Psoas muscle (tissue), 8 donors: ENCODE results near the gene SH3RF3. TPM values are rescaled to one million over a fixed set of nuclear protein-coding genes. Genes with fewer than 3 reads are reported as not detected.

Source experiments
- ATAC-seq, 4 donors: fragments of 200-7000 bp; cut with Tn5 transposase; one replicate each; pipeline ENCODE4 v1.9.1; 2020; ENCODE audit warnings: moderate library complexity in 3 of 4, mild to moderate bottlenecking in 2 of 4
- DNase-seq, 2 donors: peaks; one replicate each; pipeline ENCODE4 v3.0.0-alpha.2; 2020
- H3K27ac ChIP-seq: fragments of 200-600 bp; one replicate; pipeline ENCODE4 v1.8.0; 2022
- H3K27me3 ChIP-seq, 3 donors: fragments of 200-600 bp in 1 of 3; one replicate each; pipeline versions ENCODE4 v1.6.1 to v1.8.0; 2013 to 2022; ENCODE audit warnings: low read length in 2 of 3, mild to moderate bottlenecking in 2 of 3, moderate library complexity in 1 of 3; ENCODE audit not compliant: insufficient read depth in 3 of 3
- H3K36me3 ChIP-seq, 2 donors: fragments of 200-600 bp in 1 of 2; one replicate each; pipeline versions ENCODE4 v1.6.1 to v1.8.0; 2013 to 2022; ENCODE audit warnings: low read depth in 1 of 2, mild to moderate bottlenecking in 1 of 2, moderate library complexity in 1 of 2; ENCODE audit not compliant: insufficient read depth in 1 of 2
- H3K4me1 ChIP-seq: fragments of 200-600 bp; one replicate; pipeline ENCODE4 v1.8.0; 2022
- H3K4me3 ChIP-seq: fragments of 200-600 bp; one replicate; pipeline ENCODE4 v1.8.0; 2022; ENCODE audit warnings: mild to moderate bottlenecking
- H3K9me3 ChIP-seq: fragments of 200-600 bp; one replicate; pipeline ENCODE4 v1.8.0; 2022
- CTCF ChIP-seq: fragments of 200-600 bp; IDR thresholded peaks from one replicate; pipeline ENCODE4 v1.8.0; 2022; ENCODE audit warnings: antibody characterized with exemption
- WGBS, 3 donors: extraction: QIAGEN DNeasy Blood & Tissue Kit; methylation state at CpG; one replicate each; pipeline versions ENCODE4 v1.1.6 to v1.1.7; 2013; 5-methylcytosine and 5-hydroxymethylcytosine counted together
- intact Hi-C, 2 donors: fragments of 100-400 bp; cut with DNase I; formaldehyde crosslinking; loops; one replicate each; pipeline versions ENCODE4 v1.11.0 to v1.14.2; 2022
- polyA plus RNA-seq, 3 donors: library from polyadenylated mRNA; stranded (reverse); fragments of 200-250 nt; gene quantifications; one replicate each; pipeline ENCODE4 v1.2.3, GENCODE V29; 2013
- total RNA-seq, 4 donors: library from RNA; stranded (reverse); fragmentation: NEBNext Ultra II Directional in 2 of 4; extraction: Animal tissue kit (Norgen Biotek cat#: 25700) in 2 of 4; gene quantifications; one replicate each; pipeline versions ENCODE4 v1.2.1 to v1.2.4, GENCODE V29; 2021 to 2023
- donor health status: healthy with polysubstance abuse.
- donor health status: DM: no; HTN: no; CAD: no; lungs with moderate emphysema.
- donor health status: Bipolar disorder and iron deficiency.
- donor health status: healthy.
- donor health status: DM: yes; HTN: yes; CAD: no.
- donor health status: DM: no; HTN: no; CAD: no.
- donor health status: DM: no; HTN: no; CAD: no.
- donor health status: DM: yes; HTN: yes; CAD: no.

SH3RF3 gene
- total and polyA plus RNA-seq, 7 donors = 4.6 to 27.0 (median 9.0) TPM

GRCh38 chr2:109396202-109397180, 267.5 kb downstream of the SH3RF3 start:
- intact Hi-C loops = no loop called here
- ATAC-seq = no peak

GRCh38 chr2:109397893-109398292, 268.9 kb downstream of the SH3RF3 start:
- no peak overlapping the region for H3K4me3 ChIP-seq
- peaks cover 9% of the 10 kb centered on the region for H3K4me1 ChIP-seq
- DNase-seq = no peak
- WGBS, 3 donors = 89 to 95% (median 91%) methylated on average over 9 of the region's 9 CpGs
- H3K36me3 ChIP-seq = no peaks in the 10 kb centered on the region
- no peaks in the 10 kb centered on the region for H3K9me3 ChIP-seq
- no peak for TF ChIP-seq CTCF
- intact Hi-C loops = no loop called here
- ATAC-seq = no peak
- no peak overlapping the region for H3K27ac ChIP-seq
- no peaks in the 10 kb centered on the region for H3K27me3 ChIP-seq

More at GRCh38 chr2:109396202-109397180, 267.5 kb downstream of the SH3RF3 start:
- Histone ChIP-seq H3K36me3 (no peaks in the 10 kb centered on the region), H3K4me1 (peaks cover 3% of the 10 kb centered on the region), H3K9me3 (no peaks in the 10 kb centered on the region), H3K4me3 (no peak overlapping the region), H3K27ac (no peak overlapping the region), H3K27me3 (no peaks in the 10 kb centered on the region)
- no peak for TF ChIP-seq CTCF
- no peak for DNase-seq
- WGBS, 3 donors = 80% methylated on average over 15 of the region's 15 CpGs

GRCh38 chr2:109398366-109399015, 269.5 kb downstream of the SH3RF3 start:
- no peaks in the 10 kb centered on the region for H3K36me3 ChIP-seq
- 95 to 96% (median 95%) methylated on average over 22 of the region's 22 CpGs for WGBS, 3 donors
- ATAC-seq = no peak
- H3K4me3 ChIP-seq = no peak overlapping the region
- H3K9me3 ChIP-seq = no peaks in the 10 kb centered on the region
- TF ChIP-seq CTCF = no peak
- H3K4me1 ChIP-seq = peaks cover 9% of the 10 kb centered on the region
- H3K27me3 ChIP-seq = no peaks in the 10 kb centered on the region
- no peak for DNase-seq
- intact Hi-C loops = no loop called here
- no peak overlapping the region for H3K27ac ChIP-seq

GRCh38 chr2:109399066-109399465, 270.1 kb downstream of the SH3RF3 start:
- Histone ChIP-seq H3K9me3 (no peaks in the 10 kb centered on the region), H3K4me1 (peaks cover 9% of the 10 kb centered on the region), H3K27ac (no peak overlapping the region), H3K27me3 (no peaks in the 10 kb centered on the region), H3K36me3 (no peaks in the 10 kb centered on the region), H3K4me3 (no peak overlapping the region)
- intact Hi-C loops = no loop called here
- ATAC-seq = no peak
- DNase-seq = no peak
- 80 to 87% (median 84%) methylated on average over 6 of the region's 6 CpGs for WGBS, 3 donors
- no peak for TF ChIP-seq CTCF
